DND-41 (cell line): ENCODE data around the gene SLC28A3.

Source experiments
- ATAC-seq: fragments of 200-7000 bp; cut with Tn5 transposase; 3 replicates; pipeline ENCODE4 v1.9.1; 2021; ENCODE audit warnings: low read depth; ENCODE audit not compliant: insufficient read depth
- DNase-seq: peaks from one replicate; pipeline ENCODE4 v3.0.0-alpha.2; 2020
- H2AFZ ChIP-seq: 2 replicates; pipeline ENCODE4 v1.6.0; 2012; ENCODE audit warnings: low read depth, low read length
- H3K27ac ChIP-seq: 2 replicates; pipeline ENCODE4 v1.5.1; 2012; ENCODE audit warnings: low read length, inconsistent platforms
- H3K27me3 ChIP-seq: fragments of 200-600 bp; sonication (generic); 2 replicates; pipeline ENCODE4 v1.6.0; 2012; ENCODE audit warnings: low read length, mild to moderate bottlenecking, inconsistent platforms; ENCODE audit not compliant: insufficient read depth, poor library complexity
- H3K36me3 ChIP-seq: 2 replicates; pipeline ENCODE4 v1.5.1; 2012; ENCODE audit warnings: low read length, inconsistent platforms; ENCODE audit not compliant: insufficient read depth
- H3K4me1 ChIP-seq: 2 replicates; pipeline ENCODE4 v1.5.1; 2012; ENCODE audit warnings: mild to moderate bottlenecking, low read length; ENCODE audit not compliant: insufficient read depth
- H3K4me2 ChIP-seq: 2 replicates; pipeline ENCODE4 v1.6.0; 2012; ENCODE audit warnings: mild to moderate bottlenecking, moderate library complexity, low read length, inconsistent platforms; ENCODE audit not compliant: insufficient read depth
- H3K4me3 ChIP-seq, 2 experiments: fragments of 200-600 bp in 1 of 2; shearing (Covaris generic) in 1 of 2; 2 replicates each; pipeline ENCODE4 v1.5.1; 2012 to 2016; ENCODE audit warnings: inconsistent platforms in 2 of 2, low read length in 2 of 2, mild to moderate bottlenecking in 2 of 2, low read depth in 1 of 2, moderate library complexity in 1 of 2
- H3K79me2 ChIP-seq: 2 replicates; pipeline ENCODE4 v1.6.0; 2012; ENCODE audit warnings: low read length, inconsistent platforms; ENCODE audit not compliant: insufficient read depth
- H3K9ac ChIP-seq: 2 replicates; pipeline ENCODE4 v1.6.0; 2012; ENCODE audit warnings: low read depth, mild to moderate bottlenecking, inconsistent platforms, low read length, moderate library complexity
- H3K9me3 ChIP-seq: 2 replicates; pipeline ENCODE4 v1.5.1; 2012; ENCODE audit warnings: low read length, moderate library complexity, mild to moderate bottlenecking, inconsistent platforms; ENCODE audit not compliant: insufficient read depth, severe bottlenecking
- H4K20me1 ChIP-seq: 2 replicates; pipeline ENCODE4 v1.6.0; 2012; ENCODE audit warnings: low read length; ENCODE audit not compliant: insufficient read depth
- CTCF ChIP-seq: IDR thresholded peaks from 2 replicates; pipeline ENCODE4 v1.5.1; 2012; ENCODE audit warnings: borderline replicate concordance, low read length, moderate library complexity, mild to moderate bottlenecking; ENCODE audit not compliant: poor library complexity, severe bottlenecking; ENCODE audit errors: extremely low read depth
- EZH2 ChIP-seq: IDR thresholded peaks from 3 replicates; pipeline ENCODE4 v1.6.1; 2012; ENCODE audit warnings: borderline replicate concordance, low read depth, mild to moderate bottlenecking, moderate library complexity, low read length, inconsistent platforms; ENCODE audit not compliant: severe bottlenecking

The SLC28A3 gene

GRCh38 chr9:84301851-84302250 lies 38.7 kb downstream of the SLC28A3 start:
- H4K20me1 ChIP-seq: no peaks in the 10 kb centered on the region
- TF ChIP-seq EZH2 (no peak), CTCF (no peak)
- H3K79me2 ChIP-seq: no peaks in the 10 kb centered on the region
- H3K36me3 ChIP-seq: no peaks in the 10 kb centered on the region
- no peaks in the 10 kb centered on the region for H3K4me1 ChIP-seq
- DNase-seq: no peak
- H3K9ac ChIP-seq: no peak overlapping the region
- no peak overlapping the region for H3K4me3 ChIP-seq
- no peaks in the 10 kb centered on the region for H3K9me3 ChIP-seq
- H3K4me2 ChIP-seq: no peak overlapping the region
- no peak for ATAC-seq
- no peak overlapping the region for H2AFZ ChIP-seq
- no peak overlapping the region for H3K27ac ChIP-seq
- no peaks in the 10 kb centered on the region for H3K27me3 ChIP-seq

DNA sequence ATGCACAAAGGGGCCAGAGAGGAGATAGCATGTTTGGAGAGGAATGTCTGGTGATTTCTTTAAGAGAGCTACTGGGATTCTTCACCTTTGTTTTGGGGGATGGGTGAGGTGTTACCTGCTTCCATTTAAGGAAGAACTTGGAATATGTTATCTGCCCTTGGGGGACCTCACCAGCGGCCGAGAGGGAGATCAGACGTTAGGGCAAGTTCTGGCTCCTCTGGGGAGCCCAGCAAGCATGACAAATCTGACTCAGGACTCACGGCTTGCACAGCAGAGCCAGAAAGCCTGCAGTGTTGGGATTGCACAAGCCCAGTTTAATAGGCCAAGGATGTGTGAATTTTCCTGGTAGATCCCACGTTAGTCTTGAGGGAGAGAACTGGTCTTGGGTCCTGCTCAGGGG lies 40.3 kb downstream of the SLC28A3 start:
- no peak overlapping the region for H3K4me3 ChIP-seq
- no peaks in the 10 kb centered on the region for H3K4me1 ChIP-seq
- no peak for TF ChIP-seq CTCF
- H3K27ac ChIP-seq: no peak overlapping the region
- no peaks in the 10 kb centered on the region for H3K9me3 ChIP-seq
- no peak for ATAC-seq
- H3K27me3 ChIP-seq: no peaks in the 10 kb centered on the region
- H2AFZ ChIP-seq: no peak overlapping the region
- no peak for DNase-seq
- H3K9ac ChIP-seq: no peak overlapping the region
- no peaks in the 10 kb centered on the region for H3K36me3 ChIP-seq
- no peaks in the 10 kb centered on the region for H4K20me1 ChIP-seq
- H3K79me2 ChIP-seq: no peaks in the 10 kb centered on the region
- no peak overlapping the region for H3K4me2 ChIP-seq

DNA sequence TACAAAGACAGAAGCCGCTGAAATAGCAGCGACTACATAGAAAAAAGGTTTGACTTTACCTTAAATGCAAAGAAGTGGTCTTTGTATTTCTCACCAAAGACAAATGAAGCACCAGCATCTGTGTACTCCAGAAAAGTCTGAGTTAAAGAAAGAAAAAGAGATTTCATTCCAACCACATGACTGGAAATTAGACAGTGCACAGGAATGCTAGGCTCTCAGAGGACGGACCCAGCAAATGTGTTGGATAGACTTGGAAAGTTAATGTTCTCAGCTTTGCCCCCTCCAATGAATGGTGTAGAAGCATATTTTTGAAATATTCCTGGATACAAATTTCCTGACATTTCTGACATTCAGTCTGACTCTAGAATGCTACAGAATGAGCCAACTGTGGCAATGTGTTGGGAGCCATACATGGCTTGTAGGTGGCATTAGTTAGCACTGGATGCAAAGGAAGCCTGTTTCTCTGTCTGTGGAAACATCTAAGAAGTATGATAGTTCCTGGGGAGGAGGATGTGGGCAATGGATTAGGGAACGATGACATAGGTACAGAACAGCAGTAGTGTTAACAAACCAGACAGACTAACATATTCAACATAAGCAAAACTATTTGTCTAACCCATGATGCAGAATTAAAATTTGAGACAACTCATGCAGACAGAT lies 43.3 kb downstream of the SLC28A3 start:
- DNase-seq (no peak), ATAC-seq (no peak)
- Histone ChIP-seq H3K4me3 (no peak overlapping the region), H3K79me2 (no peaks in the 10 kb centered on the region), H3K27ac (no peak overlapping the region), H2AFZ (no peak overlapping the region), H3K27me3 (no peaks in the 10 kb centered on the region), H4K20me1 (no peaks in the 10 kb centered on the region), H3K9me3 (no peaks in the 10 kb centered on the region), H3K4me1 (no peaks in the 10 kb centered on the region), H3K36me3 (no peaks in the 10 kb centered on the region), H3K9ac (no peak overlapping the region), H3K4me2 (no peak overlapping the region)
- TF ChIP-seq CTCF (no peak), EZH2 (no peak)
